ENCODE data around the gene NTRK3.

GRCh38 chr15:88177451-88177850, 79.1 kb downstream of the NTRK3 start:
- no peak for TF ChIP-seq CTCF (IDR thresholded peaks at IDR 0.05; ENCODE audit: poor library complexity, severe bottlenecking)
- TF ChIP-seq RAD21 (conservative IDR thresholded peaks at IDR 0.05): no peak
- no peak for TF ChIP-seq MXI1 (conservative IDR thresholded peaks at IDR 0.05; ENCODE audit: poor library complexity, severe bottlenecking)
- TF ChIP-seq, protein P1, sequence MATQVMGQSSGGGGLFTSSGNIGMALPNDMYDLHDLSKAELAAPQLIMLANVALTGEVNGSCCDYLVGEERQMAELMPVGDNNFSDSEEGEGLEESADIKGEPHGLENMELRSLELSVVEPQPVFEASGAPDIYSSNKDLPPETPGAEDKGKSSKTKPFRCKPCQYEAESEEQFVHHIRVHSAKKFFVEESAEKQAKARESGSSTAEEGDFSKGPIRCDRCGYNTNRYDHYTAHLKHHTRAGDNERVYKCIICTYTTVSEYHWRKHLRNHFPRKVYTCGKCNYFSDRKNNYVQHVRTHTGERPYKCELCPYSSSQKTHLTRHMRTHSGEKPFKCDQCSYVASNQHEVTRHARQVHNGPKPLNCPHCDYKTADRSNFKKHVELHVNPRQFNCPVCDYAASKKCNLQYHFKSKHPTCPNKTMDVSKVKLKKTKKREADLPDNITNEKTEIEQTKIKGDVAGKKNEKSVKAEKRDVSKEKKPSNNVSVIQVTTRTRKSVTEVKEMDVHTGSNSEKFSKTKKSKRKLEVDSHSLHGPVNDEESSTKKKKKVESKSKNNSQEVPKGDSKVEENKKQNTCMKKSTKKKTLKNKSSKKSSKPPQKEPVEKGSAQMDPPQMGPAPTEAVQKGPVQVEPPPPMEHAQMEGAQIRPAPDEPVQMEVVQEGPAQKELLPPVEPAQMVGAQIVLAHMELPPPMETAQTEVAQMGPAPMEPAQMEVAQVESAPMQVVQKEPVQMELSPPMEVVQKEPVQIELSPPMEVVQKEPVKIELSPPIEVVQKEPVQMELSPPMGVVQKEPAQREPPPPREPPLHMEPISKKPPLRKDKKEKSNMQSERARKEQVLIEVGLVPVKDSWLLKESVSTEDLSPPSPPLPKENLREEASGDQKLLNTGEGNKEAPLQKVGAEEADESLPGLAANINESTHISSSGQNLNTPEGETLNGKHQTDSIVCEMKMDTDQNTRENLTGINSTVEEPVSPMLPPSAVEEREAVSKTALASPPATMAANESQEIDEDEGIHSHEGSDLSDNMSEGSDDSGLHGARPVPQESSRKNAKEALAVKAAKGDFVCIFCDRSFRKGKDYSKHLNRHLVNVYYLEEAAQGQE (IDR thresholded peaks at IDR 0.05; ENCODE audit: borderline replicate concordance): no peak
- TF ChIP-seq EZH2 (IDR thresholded peaks at IDR 0.05; ENCODE audit: borderline replicate concordance, insufficient read depth, low read length, poor library complexity, severe bottlenecking): no peak
- TF ChIP-seq TAF1 (IDR thresholded peaks at IDR 0.05; ENCODE audit: low read depth): no peak
- TF ChIP-seq EP300 (conservative IDR thresholded peaks at IDR 0.05; ENCODE audit: poor library complexity, severe bottlenecking): no peak
- TF ChIP-seq POLR2AphosphoS5 (IDR thresholded peaks at IDR 0.05): no peak

Data from neural cell (in vitro differentiated cells).